ENCODE results near the gene CACHD1.

- TF ChIP-seq CTCF (conservative IDR thresholded peaks at IDR 0.05; ENCODE audit: low read length) (no peak), EZH2phosphoT487 (IDR thresholded peaks at IDR 0.05; ENCODE audit: borderline replicate concordance, low read depth, low read length) (no peak)
These were observed 154.3 kb downstream of the CACHD1 start for GRCh38 chr1:64624218-64624713.
